Superior temporal gyrus (tissue), 1 donor: ENCODE results near the gene DUS4L.

Source experiments
- DNase-seq: peaks from one replicate; pipeline ENCODE4 v3.0.0-alpha.2; 2016; ENCODE audit errors: extremely low spot score

The DUS4L gene

DNA sequence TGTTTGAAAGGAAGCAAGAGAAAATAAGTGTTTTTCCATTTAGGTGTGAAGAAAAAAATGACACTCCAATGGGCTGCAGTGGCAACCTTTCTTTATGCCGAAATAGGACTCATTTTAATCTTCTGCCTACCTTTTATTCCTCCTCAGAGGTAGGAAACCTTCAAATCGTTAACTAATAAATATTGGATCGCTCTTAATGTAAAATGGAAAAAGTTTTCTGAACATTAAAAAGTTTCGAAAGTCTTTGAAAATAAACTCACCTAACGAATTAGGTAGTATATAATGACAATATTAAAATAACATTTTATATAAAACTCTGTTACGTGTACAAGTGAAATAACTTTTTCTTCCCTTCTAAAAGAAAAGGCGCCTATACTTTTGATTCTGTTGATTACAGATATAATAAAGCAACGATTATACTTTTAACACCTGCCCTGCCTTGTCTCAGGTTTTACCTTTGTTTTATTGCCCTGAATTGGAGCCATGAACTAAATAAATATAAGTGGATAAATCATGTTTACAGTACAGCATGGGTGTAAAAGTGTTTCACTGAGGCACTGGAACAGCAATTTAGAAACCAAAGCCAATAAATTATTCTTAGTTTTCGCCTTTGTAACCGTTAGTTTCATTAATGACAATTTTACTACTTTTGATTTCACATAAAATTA, 17.1 kb downstream of the DUS4L start:
- no peak for DNase-seq

GRCh38 chr7:107581387-107582013, 17.7 kb downstream of the DUS4L start:
- no peak for DNase-seq

DNA sequence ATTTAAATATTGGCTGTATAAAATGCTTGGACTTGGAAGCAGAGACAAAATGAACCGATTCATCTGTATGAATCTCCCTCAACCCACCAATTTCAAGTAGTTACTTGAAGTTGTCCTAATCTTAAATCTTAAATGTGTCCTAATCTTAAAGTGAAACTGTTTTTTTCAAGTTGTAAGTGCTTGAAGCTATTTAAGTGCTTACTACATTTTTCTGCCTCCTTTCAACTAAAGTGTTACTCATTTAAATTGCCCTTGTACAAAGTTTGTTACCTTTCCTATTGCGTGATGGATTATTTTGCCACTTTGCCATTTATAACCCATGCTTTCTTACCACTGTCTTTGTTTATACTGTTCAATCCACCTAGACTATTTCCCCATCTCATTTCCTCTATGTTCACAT, 19.1 kb downstream of the DUS4L start:
- no peak for DNase-seq

- no peak for DNase-seq
These were observed 20.9 kb downstream of the DUS4L start for GRCh38 chr7:107584716-107585115.

DNA sequence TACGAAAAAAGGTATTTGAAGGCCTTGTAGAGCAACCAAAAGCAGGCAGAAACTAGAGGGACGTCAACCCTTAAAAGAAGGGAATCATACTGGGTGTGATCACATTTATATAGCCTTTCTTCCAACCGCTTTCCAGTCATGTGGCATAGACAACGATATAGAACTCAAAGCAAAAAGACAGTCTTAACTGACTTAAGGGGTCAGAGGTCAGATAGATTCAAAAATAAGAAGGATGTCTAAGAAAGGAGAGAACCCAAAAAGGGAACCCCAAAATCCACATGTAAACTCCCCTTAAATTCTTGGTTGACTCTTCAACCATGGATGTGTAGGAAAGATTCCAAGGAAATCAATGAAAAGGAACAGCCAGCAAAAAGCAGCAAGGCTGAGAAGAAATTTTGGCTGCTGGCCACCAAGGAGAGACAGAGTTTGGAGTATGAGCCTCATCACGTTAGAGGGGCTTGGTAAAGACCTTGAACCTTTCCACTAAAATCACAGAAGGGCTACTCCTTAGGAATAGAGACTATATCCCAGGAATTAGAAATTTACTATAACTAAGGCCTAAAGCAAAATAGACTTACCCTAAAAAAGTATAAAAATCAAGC, 24.9 kb downstream of the DUS4L start:
- no peak for DNase-seq

GRCh38 chr7:107591421-107591820, 27.6 kb downstream of the DUS4L start:
- DNase-seq, result no peak

- no peak for DNase-seq
These were observed 28.7 kb downstream of the DUS4L start for GRCh38 chr7:107592361-107593024.

- no peak for DNase-seq
These were observed 29.2 kb downstream of the DUS4L start for GRCh38 chr7:107593025-107593410.

DNA sequence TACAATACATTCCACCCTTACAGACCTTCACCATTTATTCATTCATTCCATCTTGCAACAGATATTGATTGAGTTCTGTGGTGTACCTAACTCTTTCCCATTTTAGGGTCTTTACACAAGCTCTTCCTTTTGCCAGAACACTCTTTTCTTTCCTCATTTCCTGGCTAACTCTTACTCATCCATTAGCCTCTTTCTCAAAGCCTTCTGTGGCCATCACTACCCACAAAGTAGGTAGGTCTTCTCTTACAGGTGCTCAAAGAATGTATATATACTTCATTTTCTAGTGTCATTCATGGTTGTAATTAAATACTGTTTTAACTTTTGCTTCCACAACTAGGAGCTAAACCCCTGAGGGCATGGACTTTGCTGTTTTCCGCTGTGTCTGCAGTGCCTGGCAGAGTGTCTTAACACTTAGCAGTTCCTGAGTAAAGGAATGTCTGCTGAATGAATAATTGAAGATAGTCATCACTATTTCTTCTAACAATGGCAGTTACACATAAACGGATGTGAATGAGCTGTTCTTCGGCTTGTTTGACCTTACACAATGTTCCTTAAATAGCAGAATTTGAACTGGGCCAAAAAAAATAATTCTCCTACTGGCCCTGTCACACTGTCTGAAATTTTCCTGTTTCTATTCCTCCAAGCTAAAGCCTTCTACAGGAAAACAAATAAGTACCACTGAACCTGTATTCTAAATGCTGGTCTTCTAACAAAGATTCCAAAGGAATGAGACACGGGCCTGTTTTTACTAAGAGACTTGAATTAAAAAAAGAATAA, 31.4 kb downstream of the DUS4L start:
- no peak for DNase-seq

- no peak for DNase-seq
These were observed 33.3 kb downstream of the DUS4L start for GRCh38 chr7:107596881-107597581.

- no peak for DNase-seq
These were observed 33.8 kb downstream of the DUS4L start for GRCh38 chr7:107597582-107597916.

- no peak for DNase-seq
These were observed 34.2 kb downstream of the DUS4L start for GRCh38 chr7:107597953-107598352.

DNA sequence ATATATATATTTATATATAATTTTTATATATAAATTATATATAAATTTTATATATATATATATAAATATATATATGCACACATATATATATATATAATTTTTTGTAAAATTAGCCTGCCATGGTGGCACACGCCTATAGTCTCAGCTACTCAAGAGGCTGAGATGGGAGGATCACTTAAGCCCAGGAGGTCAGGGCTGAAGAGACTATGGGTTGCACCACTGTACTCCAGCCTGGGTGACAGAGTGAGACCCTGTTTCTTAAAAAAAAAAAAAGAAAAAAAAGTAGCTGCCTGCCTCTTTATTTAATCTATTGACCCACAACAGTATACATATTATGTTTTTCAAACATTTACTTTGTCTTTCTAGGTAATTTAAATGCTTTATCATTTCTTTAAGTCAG, 35.5 kb downstream of the DUS4L start:
- DNase-seq, result no peak

- no peak for DNase-seq
These were observed 37.0 kb downstream of the DUS4L start for GRCh38 chr7:107600816-107601215.

- DNase-seq, result peak; percentile 71
These were observed 41.5 kb downstream of the DUS4L start for GRCh38 chr7:107605218-107605815.

DNA sequence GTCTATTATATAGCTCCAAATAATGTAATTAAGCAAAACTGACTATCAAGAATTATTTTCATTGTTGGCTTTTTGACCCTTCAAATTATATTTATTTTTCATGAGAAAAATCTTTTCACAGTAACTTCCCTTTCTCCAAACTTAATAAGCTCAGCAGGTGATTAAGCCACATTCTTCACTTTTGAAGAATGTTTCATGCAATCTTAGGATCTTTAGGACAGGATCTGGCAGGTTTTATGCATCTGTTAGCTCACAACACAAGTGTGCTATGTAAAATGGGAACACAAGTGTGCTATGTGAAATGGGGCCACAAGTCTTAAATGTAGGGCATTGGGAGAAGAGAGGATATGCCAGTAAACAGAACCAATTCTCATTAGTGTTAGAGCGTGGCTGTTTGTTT, 42.5 kb downstream of the DUS4L start:
- DNase-seq, result no peak

- peak; percentile 16 for DNase-seq
These were observed 46.1 kb downstream of the DUS4L start for GRCh38 chr7:107609811-107610261.

- no peak for DNase-seq
These were observed 46.6 kb downstream of the DUS4L start for GRCh38 chr7:107610323-107610722.

DNA sequence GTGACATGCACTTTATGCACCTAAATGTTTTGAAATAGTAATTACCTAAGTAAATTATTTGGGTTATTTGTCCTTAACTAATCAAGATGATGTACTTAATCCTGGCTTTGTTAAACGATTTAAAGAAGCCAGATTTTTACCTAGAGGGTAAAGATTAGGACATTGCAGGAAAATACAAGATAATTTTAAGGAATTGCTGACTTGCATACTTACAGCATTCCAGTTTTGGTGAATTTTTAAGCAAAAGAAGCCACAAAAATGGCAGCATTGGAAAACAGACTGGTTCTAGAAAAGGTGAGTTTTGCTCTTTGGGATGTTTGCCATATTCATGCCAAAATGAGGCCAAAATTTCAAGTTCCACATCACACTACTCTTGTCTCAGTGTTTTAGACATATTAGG, 49.7 kb downstream of the DUS4L start:
- DNase-seq, result no peak

- DNase-seq, result no peak
These were observed 50.2 kb downstream of the DUS4L start for GRCh38 chr7:107613948-107614347.

GRCh38 chr7:107614425-107614824, 50.7 kb downstream of the DUS4L start:
- no peak for DNase-seq
